GM18907 (cell line): Measurements from ENCODE around the gene ENDOV.

Experiments used
- ATAC-seq: cut with Tn5 transposase; IDR thresholded peaks from one replicate; pipeline ENCODE4 v1.9.1; 2021; ENCODE audit warnings: mild to moderate bottlenecking, moderate library complexity; ENCODE audit not compliant: unreplicated experiment

Gene ENDOV

DNA sequence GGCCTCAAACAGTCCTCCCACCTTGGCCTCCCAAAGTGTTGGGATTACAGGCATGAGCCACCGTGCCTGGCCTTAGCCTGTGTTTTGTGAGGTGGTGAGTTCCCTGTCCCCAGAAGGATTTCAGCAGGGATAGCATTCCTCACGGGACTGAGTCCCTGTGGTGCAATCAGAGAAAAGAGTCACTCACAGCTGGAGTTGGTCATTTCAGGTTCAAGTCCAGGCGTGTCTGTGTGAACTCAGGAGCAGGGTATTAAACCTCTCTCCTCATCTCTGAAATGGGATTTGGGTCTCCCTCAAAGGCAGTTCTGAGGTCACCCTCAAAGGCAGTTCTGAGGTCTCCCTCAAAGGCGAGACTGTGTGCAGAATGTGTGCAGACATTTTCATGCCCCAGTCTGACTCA lies 32.8 kb downstream of the ENDOV start:
- no peak for ATAC-seq

DNA sequence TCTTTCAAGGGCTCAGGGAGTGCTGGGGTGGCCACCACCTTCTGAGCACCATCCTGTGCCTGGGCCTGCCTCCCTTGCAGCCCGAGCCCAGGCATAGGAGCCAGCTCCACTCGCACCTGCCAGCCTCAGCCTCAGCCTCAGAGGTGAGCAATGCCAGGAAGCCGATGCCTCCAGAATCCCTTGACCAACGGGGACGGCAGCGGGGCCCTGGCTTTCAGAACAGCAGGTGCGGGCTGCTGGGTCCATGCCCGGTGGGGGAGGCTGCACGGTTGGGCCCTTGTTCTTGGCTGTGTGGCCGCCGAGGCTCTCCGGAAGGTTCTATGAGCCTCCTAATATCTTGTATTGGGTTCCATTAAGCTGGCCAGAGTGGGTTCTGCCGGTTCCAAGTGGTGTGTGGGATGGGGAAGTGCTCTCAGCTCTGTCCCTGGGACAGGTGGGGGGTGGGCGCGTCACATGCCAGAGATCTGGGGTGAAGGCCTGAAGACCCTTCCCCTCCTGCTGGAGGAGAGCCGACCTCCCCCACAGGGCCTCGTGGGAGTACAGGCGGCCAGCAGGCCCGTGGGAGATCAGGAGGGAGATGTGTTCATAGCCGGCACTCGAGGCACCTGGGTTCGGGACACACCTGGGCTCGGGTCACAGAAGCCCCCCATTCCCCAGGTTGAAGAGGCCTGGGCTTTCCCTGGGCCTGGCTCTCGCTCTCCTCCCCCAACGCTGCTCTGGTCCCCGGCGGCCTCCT lies 34.4 kb downstream of the ENDOV start:
- no peak for ATAC-seq

DNA sequence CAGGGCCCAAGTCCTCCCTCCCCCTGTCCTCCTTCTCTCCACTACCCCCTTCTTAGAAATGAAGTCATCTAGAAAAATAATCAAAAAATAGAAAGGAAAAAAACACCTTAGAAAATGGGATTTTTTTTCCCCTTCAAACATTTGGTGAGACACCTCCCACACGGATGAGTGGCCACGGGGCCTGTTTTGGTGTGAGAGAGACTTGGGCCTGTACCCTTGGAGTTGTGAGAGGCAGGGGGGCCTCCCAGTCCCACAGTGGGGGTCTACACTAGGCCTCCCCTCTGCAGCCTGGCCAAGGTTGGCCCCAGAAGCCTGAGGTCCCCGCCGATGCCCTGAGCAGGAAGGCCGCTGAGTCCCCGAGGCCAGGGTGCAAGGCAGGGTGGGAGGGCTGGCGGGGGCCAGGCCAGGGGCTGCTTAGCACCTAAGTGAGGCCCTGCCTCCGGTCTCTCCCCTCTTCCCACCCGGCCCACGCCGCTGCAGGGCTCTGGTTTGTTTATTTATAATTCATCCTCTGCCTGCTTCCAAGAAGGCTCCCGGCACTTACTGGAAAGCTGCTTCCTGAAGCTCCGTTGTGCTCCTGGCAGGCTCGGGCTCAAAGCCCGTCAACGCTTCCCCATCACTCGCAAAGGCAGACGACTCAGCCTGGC lies 35.1 kb downstream of the ENDOV start:
- ATAC-seq, result no peak

DNA sequence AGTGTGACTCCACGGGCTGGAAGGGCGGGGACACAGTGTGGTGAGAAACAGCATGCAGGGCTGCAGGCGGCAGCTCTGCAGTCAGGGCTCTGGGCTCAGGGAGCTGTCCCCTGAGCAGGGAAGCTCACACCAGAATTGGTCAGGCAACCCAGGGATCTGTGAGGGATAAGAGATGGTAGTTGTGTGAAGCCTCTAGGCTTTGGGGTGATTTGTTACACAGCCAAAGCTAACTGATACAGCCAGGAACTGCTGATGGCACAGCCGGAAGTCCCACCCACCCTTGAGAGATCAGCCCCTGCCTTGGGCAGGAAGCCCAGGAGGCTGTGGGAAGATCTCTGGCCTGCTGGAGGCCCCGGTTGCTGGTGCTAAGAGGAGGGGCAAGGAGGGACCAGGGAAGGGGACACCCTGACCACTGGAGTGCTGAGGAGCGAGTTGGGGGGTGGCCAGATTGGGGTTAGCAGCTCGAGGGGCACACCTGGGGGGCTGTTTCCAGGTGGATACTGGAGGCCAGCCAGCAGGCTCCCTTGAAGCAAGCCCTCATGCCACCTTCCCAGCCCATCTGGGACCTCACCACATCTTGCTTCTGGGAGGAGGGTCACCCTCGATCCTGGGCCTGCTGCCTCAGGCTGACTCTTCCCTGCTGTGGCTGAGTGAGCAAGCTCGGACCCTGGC lies 36.3 kb downstream of the ENDOV start:
- ATAC-seq, result no peak

DNA sequence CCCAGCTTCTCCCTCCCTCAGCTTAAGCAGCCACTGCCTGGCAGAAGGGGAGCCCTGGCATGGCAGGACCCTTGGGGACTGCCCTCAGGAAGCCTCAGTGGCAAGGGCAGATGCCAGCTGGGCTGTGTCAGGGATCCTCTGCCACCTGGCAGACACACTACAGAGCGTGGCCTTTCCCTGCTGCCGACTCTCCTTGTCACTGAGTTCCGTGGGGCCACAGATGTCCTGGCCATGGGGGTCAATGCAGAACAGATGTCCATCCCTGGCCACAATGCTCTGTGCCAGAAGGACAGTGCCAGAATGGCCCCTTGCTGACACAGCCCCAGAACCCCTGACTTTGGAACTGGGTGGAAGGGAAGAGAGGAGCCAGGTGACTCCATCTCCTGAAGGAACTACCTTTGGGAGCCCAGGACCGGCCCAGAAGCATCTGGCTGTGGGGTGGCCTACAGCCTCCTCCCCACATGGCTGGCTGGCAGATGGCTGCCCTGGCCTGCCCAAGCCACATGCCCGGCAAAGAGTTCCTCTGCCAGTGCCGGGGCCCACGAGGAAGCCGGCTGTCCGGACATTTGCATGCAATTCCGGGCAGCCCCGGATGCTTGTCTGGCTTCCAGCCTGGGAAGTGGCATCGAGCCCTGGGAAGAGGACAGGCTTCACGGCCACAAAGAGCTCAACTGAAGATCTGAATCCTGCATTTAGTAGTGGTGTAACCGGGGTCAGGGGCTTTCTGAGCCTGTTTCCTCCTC lies 37.4 kb downstream of the ENDOV start:
- no peak for ATAC-seq

DNA sequence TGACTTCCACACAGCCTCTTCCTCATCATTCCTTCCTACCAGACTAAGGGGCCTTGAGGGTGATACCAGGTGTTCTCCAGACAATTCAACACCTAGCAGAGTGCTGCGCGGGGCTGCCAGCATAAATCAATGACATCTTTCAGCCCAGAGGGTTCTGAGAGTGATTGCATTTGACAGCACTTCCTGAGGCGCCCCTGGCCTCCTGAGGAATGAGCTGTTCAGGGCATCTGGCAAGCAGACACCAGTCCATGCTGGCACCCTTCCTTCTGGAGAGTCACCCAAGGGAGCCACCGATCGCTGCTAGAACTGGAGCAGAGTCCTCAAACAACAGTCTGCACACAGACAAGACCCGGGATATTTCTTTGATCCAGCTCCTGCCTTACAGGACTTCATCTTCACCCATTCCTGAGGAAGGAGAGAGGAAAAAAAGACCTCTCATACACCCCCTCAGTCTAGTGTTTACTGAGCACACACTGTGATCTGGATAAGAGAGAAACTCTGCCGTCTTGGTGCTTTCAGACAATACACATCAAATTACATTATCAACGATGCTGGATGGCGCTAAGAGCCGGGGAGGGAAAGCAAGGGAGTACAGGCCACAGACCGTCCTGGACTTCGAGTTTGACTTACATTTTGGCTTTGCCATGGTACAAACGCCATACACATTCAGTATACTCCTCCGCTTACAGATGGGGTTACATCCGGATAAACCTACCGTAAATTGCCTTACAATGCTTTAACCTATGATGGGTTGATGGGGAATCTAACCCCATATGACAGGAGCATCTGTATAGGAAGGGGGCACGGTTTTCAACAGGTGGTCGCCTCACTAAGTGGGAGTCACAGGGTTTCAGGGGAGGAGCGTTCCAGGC lies 38.4 kb downstream of the ENDOV start:
- no peak for ATAC-seq

DNA sequence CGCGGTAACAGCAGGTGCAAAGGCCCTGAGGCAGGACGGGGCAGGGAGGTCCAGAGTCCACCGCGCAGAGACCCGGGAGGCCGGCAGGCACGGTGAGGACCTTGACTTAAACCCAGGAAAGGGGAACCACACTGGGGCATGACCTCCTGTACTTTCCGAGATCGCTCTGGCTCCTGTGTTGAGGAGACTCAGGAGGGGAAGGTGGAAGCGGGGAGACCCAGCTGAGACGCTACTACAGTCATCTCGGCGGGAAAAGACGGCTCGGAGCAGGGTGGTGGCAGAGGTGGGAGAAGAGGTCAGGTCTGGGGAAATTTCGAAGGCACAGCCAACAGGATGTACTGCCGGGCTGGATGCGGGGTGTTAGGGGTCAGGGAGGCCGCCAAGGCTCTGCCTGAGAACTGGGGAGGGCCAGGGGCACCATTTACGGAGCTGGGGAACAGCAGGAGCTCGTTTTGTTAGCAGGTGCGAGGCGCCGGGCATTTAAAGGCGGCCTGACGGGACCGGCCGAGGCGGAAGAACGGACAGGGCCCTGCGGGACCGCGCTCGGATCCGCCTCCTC lies 39.1 kb downstream of the ENDOV start:
- ATAC-seq, result peak; percentile 3

DNA sequence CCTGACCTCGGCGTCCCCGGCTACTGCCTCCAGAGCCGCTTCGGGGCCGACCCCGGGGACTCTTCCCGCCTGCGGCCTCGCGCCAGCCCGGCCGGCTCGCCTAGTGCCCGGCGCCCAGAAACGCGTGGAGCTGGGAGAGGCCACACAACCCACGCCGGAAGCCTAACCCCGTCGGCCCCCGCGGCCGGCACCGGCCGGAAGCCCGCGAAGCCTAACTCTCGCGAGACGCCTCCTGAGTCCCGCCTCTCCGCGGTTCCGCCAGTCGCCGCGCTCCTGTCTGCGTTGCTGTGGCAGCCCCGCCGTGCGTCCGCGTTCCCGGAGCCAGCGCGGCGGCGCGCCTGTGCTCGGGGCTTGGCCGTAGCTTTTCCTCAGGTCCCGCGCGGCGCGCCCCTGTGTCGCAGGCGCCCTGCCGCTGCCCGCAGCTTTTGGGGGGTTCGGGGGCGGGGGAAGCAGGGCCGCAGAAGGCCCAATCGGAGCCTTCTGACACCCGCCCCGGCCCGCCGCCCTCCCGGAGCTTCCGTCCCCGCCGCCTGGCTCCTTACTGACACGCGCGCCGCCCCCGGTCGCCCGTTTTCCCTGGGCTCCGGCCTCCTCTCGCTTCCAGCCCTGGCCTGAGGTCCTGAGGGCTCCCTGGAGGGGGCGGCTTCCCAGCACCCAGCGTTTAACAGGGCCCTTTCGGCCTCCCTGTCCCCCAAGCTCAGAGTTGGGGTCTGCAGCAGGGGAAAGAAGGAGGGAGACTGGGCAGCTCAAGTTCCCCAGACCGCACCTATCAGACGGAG lies 39.8 kb downstream of the ENDOV start:
- peak; percentile 83 for ATAC-seq

DNA sequence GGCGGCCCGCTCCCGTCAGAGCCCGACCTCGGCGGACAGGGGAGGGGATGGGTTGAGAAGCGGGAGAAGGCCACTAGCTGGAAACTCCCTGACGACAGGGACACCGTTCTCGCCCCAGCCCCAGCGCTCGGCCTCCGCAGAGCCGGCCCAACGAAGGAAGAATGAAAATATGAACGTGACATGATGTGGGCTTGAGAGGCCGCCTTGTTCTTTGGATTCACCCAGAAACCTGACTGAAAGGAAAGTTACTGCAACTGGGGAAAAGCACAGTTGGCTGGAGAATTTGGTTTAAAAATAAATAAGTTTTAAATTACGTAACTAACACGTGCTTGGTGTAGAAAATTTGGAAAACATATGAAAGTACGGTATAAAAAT lies 40.4 kb downstream of the ENDOV start:
- peak; percentile 33 for ATAC-seq

DNA sequence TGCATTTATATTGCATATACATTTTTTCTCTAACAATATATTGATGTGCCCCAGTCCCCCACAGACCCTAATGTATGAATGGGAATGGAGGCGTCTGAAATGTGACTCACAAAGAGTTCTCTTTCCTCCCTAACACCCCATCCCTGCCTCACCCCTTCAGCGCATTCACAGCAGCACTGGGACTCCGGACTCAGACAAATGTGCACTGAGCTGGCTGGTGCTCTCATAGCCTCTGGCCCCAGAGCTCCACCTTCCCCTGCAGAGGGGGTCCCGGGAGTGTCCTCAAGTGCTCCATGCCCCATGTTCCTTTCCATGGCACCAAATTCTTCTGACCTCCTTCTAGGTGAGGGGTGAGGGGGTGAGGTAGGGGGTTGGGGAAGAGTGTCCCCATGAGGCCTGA lies 40.8 kb downstream of the ENDOV start:
- no peak for ATAC-seq

DNA sequence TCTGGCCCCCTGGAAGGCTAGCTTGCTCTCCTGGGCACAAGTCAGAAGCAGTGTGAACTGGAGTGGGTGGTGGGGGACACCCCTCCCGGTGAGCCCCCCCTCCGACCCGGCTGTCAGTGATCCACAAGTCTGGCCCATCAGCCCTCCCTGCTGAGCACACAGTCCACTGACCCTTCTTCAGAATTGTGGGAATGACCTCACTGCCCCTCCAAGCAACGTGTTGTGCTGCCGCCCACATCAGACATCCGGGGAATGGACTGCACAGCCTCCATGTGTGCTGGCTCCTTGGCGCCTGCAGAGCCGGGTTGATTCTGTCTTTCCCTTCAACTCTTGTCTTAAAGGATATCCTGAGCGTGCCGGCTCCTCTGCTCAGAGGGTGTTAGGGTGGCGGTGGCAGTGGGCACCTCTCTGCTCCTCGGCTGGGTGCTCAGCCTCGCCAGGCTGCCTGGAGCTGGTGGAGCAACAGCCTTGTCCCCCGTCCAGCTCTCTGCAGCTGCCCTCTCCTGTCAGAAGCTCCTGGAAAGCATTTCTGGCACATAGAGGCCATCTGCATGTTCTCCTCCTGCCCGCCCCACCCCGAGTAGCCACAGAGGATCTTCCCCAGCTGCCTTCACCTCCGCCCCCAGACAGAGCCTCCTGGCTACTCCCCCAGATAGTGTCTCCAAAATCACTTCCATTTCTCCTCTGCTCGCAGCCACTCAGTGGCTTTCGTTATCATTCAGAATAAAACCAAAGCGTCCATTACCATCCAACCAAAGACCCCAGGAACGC lies 41.7 kb downstream of the ENDOV start:
- no peak for ATAC-seq

DNA sequence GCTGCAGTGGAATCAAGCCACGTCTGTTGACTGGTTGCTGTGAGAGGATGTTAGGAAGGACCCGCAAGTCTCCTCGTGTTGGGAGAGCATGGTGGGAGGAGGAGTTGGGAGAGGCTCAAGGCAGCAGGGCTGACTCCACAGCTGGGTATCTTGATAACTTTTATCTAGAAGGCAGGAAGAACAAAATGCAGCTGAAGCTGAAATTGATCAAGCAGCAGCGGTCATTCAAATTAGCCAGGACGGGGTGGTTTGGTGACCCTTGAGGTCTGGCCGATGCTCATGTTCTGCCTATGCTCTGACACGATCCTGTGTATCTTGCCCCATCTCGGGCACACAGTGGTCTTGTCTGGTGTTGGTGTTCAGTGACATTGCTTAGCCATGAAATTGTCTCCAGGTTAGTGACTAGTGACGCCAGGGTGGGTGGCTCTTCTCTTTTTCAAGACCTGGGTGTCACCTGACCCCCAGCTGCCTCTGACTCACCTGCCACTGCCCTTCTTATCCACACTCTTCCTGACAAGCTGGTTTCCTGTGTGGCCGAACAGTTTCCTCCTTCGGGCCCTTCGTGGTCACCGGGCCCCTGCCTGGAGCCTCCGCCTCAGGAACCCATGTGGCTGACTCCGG lies 42.4 kb downstream of the ENDOV start:
- ATAC-seq, result no peak

DNA sequence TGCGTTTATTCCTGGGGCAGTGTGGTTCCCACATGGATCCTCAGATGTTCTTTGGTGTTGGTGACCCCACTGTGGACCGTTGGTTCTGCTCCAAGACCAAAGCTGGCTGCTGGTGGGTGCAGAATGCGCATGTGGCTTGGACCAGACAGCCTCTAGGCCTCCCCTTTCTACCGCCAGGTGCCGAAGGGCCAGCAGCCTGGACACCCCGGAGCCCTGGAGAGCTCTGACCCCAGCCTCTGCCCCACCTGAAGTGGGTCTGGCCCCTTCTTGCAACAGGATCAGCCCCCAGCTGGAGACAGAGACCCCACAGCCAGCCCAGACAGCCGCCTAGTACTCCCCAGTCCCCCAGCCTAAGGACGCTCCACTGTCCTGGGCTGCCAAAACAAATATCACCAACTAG lies 43.0 kb downstream of the ENDOV start:
- no peak for ATAC-seq

DNA sequence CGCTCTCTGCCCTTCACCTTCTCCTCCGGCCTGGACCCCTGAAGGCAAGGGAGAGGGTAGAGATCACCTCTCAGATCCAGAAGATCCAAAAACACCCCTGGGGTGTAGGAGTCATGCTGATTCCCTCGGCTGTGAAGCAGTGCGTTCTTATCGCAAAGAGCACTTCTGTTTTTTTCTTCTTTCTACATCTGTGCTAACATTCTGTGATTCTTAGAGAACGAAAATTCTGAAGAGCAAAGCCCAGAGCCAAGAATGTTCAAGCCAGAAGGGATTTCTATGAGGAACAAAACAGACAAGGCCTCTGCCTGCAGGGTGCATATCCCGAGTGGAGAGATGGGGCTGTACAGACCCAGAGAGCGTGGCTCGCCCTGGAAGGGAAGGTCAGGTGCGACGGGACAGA lies 44.3 kb downstream of the ENDOV start:
- ATAC-seq, result no peak

DNA sequence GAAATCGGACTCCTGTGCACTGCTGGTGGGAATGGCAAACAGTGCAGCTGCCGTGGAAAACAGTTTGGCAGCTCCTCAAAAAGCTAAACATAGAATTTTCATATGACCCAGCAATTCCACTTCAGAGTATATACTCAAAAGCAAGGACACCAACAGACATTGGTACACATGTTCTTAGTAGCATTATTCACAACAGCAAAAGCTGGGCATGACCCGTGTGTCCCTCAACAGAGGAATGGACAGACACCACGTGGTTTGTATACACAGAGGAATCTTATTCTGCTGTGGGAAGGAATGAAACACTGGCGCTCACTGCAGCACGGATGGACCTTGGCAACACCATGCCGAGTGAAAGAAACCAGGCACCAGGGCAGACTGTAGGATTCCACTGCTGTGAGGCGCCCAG lies 45.5 kb downstream of the ENDOV start:
- ATAC-seq, result no peak

DNA sequence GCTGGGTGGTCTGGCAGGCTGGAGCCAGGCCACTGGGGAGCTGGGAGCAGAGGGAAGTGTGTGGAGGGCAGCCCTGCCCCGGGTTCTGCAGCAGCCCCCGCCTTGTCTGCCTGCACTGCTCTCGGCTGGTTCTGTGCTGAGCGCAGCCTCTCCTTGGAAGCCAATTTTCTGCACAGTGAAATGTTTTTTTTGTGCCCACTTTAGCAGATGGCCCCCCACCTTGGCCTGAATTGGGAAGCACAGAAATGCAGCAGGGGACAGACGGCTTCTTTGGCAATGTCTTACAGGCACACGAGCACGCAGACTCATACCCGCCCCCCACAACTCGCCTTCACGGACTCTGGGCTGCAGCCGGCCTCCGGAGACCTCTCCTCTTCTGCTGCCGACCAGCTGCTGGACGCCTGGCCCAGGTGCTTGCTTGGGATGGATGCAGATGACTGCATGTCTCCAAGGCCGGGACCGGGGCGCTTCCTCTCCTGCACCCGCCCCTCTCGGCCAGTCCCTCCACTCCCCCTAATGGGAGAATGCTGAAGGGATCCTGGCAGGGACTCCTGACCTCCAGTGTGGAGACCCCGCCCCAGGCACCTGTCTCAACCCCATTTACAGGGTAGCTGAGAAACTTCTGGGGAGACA lies 46.7 kb downstream of the ENDOV start:
- no peak for ATAC-seq

DNA sequence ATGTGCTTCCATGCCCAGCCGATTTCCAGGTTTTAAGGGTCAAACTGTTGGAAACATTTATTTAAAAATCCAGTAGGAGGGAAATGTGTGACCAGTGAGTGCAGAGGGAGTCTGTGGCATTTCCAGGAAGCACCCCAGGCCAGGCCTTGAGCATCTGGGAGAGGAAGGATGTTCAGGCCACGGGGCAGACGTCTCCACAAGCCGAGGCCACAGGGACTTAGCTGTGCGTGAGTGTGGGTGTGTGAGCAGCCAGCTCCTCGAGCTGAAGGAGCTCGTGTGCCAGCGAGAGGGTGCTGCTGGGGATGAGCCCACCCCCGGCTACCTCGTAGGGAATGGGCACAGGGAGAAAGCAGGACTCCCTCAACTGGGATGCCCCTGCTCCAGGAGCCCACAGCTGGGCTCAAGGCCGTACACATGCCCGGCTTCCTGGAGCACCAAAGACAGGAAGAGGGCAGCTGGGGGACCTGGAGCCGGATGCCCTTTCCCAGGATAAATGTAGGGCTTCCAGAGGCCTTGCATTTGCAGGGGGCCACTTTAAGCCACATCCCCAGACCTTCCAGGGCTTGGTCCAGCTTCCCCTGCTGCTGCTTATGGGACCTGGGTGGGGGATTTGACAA lies 48.9 kb downstream of the ENDOV start:
- no peak for ATAC-seq
